GM19193 (cell line): ENCODE data around the gene IL9.

Experiments used
- POLR2A ChIP-seq: IDR thresholded peaks from 4 replicates; pipeline ENCODE4 v1.6.1; 2011; ENCODE audit not compliant: insufficient read depth, insufficient read length; ENCODE audit errors: extremely low read depth

The IL9 gene

DNA sequence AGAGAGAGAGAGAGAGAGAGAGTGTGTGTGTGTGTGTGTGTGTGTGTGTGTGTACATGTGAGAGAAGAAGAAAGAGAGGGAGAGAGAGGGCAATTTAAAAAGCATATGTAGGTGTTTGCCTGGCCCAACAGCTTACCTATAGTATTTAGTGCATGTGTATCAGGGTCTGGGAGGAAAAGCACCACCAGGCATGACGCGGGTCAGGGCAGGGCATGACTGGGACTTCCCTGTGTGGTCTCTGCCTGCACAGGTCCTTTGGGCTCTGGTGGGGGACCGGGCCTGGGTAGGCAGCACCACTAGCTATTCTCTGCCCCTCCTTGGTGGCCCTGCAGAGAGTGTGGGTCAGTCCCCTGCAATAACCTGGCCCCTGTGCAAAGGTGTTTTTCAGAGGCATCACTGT is 16.1 kb downstream of the IL9 start:
- no peak for TF ChIP-seq POLR2A

DNA sequence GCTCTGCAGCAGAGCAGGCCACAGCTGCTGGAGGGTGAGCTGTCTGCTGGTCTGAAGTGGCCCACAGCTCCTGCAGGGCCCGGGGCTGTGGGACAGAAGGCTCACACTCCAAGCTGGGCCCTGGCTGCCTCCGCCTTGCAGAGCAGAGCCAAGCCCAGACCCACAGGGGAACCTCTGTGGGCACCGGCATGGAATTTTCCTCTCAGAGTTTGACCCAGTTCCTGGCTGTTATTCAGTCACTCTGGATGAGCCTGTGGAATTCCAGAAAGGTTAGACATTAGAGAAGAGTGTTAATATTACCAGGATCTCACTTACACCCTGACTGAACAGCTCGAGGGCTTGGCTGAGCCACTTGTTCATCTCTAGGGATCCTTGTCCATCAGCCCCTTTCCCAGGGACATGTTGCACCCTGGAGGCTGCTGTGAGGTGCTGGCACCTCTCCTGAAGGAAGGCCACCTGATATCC is 17.5 kb downstream of the IL9 start:
- no peak for TF ChIP-seq POLR2A

DNA sequence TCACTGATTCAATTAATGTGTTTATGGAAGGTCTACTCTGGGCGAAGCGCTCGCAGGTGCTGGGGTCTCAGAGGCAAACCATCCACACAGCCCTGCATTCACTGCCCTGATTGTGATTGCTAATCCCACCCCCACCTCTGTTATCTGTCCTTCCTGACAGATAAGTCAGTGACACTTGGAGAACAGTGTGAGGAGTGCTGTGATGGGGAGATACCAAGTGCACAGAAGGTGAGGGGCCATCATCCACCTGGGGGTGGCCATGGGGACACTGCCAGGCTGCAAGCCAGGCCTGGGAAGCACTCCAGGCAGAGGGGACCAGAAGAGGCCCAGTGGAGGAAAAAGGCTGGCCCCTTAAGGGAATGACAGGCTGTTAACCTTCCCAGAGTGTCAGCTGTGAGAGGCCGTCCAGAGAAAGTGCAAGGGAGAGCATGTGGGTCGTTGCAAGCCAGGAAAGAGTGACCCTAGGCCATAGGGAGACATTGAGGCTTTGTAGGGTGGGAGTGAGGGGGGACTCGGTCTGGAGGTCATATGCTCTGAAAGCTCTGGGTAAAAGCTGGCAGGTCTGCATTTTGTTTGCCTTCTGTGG is 18.0 kb downstream of the IL9 start:
- TF ChIP-seq POLR2A: no peak

DNA sequence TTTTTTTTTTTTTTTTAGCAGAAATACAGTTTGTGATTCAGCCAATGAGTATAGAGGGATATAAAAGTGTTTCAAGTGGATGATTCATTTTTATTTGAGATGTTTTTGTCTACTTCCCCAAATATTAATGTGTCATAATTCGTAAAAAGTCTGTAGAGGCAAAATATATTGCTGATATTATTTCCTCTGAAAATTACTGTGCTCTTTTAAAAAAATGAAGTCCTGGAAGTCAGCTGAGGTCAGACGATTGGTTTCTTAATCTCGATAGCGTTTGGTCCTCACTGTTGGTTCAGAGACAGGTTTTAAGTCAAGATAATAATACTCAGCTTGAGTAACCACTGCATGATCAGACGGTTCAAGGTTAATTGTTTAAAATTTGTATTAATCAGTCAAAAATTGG is 19.5 kb downstream of the IL9 start:
- no peak for TF ChIP-seq POLR2A

DNA sequence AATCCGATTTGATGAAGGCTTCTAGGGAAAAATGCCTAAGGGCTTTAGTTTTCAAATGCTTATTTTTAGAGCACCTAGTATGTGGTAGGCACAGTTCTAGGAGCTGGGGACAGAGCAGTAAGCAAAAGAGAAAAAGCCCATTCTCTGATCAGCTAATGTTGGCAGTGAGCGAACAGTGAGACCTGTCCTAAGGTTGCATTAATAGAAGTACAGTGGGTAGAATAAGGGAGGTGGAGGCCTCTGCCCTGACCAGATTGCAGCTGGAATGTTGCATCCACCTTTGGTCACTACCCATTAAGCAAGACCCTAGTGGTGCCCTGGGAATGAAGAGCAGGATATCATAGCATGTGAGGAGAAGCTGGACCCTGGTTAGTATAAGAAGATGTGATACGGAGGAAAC is 20.1 kb downstream of the IL9 start:
- no peak for TF ChIP-seq POLR2A

DNA sequence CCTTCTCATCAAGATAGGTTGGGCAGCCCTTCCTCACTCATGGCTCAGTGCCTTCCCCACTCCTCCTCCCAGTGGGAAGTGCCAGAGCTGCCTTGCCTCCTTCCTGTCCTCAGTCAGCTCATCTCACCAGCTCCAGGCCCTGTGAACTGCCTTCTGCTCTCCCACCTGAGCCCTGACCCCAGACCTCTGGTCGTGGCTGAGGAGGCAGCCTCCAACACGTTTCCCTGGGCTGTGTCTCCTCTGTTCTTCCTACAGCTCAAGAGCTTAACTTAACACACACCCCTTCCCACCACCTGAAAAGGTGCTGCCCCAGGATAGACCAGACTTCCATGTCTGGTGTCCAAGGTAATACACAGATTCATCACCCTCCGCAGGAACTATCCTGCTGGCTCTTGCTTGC is 21.2 kb downstream of the IL9 start:
- TF ChIP-seq POLR2A: no peak

DNA sequence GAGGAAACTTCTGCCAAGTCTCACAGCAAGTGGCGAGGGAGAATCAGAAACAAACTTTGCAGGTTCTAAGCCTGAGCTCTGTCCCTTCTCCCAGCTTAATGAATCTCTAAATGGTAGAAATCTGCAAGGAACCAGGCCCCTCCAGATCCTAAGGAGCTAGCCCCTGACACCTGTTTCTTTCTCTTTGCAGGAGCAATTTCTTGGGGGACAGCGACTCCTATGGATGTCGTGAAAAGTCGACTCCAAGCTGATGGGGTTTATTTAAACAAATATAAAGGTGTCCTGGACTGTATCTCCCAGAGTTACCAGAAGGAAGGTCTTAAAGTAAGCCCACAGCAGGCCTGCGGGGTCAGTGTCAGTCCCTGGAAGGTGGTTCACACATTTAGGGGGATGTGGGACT is 21.8 kb downstream of the IL9 start:
- no peak for TF ChIP-seq POLR2A

DNA sequence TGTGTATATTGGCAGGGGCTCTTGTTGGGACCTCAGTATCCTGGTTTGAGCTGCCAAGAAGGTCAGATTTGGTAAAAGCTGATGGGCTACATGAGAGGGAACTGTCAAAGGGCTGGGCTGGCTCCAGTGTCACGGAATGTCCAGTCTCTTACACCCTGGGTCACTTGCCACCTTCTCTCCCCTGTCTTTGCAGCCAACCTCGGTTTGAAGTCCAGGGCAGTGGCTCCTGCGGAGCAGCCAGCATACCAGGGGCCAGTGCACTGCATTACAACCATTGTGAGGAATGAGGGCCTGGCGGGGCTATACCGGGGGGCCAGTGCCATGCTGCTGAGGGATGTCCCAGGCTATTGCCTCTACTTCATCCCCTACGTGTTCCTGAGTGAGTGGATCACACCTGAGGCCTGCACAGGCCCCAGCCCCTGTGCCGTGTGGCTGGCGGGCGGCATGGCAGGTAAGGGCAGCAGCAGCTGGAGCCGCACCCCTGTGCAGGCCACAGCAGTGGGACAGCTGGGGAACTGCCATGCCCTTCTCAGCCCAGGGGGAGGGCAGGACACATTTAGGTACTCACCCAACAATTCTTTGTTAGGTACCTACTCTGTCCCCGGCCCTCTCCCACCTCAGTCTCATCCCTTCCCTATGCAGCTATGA is 24.2 kb downstream of the IL9 start:
- no peak for TF ChIP-seq POLR2A

DNA sequence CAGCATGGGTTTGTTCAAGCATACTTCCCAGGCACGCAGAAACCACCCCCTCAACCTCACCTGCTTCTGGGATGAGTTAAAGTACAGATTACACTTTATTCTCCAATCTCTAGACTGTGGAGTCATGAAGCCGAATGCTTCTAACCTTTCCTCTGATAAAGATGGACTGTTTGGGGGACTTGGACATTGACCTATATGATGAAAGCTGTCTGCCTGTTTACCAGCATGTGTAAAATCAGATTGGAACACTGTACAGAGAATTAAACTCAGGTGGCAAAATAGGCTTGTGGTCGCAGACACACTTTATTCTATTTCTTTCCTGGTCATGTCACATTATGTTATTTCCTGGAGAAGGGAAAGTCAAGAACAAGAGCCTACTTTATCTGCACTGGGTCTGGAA is 25.7 kb downstream of the IL9 start:
- no peak for TF ChIP-seq POLR2A

DNA sequence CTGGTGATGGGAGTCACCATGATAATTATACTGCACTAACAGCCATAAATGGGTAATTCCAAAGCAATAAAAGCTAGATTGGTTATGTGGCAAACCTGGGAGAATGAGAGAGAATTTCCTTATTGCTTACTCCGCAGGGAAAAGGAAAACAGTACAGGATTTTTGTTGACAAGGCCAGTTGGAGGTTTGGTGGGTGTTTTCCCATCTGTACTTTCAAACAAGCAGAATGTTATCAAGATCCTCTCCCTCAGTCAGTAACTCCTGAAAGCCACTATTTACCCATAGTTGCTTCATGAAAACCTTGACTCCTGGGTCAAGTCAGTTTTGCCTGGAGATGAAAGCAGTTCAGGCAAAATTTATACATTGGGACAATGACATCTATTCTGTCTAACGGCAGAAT is 26.4 kb downstream of the IL9 start:
- no peak for TF ChIP-seq POLR2A

DNA sequence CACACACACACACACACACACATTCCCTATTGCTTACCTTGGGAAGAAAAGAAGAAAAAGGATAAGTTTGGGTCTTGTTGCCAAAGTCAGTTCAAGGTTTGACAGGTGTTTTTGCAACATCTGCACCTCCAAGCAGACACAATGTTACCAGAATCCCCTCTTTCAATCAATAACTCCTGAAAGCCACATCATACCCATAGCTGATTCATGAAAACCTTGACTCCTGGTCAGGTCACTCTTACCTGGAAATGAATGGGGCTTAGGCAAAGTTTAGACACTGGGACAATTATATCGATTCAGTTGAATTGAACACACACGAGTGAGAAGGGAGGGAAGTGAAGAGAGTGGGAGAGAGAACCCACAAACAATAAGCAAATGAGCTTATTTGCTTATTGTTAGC is 27.0 kb downstream of the IL9 start:
- TF ChIP-seq POLR2A: no peak

DNA sequence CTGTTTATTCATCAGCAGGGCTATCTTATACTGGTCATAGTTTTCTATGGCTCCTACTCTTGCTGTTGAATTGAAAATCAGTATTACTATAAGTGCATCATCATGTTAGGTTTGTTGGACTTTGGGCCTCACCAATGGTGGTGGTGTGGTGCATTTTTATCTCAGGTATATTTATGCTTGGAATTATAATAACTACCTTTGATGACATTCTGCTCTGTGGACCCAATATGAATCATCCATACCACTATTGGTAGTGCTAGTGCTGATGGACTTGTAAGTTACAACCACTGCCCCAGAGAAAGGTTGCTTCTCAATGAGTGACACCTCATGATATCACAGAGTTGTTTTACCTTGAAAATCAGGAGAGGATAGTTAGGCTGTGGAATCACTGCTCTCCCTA is 28.0 kb downstream of the IL9 start:
- no peak for TF ChIP-seq POLR2A

DNA sequence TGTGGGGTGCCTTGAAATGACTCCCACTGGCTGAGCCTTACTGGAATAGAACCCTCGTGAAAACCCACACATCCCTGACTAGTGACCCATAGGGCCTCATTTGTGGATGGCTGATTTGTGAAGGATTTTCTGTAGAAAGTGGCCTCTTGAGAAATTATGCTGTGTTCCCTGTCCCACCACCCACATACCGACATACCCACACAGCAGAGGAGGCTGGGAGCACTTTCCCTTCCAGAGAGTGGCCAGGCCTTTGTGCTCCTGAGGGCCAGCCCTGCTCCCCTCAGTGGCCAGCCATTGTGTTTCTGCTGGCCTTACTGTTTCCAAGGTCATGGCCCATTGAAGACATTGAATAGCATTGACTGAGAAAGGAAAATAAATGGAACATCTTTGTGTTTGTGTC is 29.6 kb downstream of the IL9 start:
- no peak for TF ChIP-seq POLR2A

DNA sequence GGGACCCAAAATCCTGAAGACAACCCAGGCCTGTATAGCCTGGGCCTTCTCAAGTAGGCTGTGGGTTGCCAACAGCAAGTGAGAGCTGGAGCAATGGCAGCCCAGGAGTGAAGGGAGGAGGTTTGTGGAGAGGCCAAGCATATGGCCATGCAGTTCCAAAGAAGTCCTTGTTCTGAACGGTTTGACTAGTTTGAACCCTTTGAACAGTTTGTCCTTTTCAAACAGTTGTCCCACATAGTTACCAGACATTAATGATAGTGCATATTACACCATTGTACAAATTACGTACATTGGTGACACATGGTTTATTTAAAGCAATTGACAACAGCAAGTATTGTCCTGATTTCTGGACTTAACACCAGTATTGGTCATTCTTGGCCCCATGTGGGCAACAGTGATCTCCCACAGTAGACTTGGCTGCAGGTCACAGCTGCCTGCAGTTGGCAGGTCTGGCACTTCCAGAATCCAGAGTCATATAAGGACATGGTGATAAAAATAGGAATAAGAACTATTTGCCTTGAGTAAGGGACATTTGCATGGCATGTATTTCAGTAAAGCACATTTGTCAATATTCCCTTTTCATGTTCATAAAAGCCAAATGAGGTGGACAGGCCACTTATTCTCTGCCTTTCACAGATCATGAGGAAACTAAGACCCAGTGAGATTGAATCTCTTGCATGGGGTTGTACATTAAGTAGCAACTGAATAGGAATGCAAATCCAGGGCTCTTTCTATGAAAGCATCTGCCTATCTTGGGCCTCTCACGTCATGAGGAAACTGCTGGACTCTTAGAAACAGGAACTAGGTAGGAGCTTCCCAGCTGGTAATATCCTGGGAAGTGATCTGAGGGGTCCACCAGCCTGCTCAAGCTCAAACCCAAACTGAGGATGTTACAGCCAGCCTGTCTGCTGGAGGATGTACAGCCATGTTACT is 30.9 kb downstream of the IL9 start:
- TF ChIP-seq POLR2A: no peak

DNA sequence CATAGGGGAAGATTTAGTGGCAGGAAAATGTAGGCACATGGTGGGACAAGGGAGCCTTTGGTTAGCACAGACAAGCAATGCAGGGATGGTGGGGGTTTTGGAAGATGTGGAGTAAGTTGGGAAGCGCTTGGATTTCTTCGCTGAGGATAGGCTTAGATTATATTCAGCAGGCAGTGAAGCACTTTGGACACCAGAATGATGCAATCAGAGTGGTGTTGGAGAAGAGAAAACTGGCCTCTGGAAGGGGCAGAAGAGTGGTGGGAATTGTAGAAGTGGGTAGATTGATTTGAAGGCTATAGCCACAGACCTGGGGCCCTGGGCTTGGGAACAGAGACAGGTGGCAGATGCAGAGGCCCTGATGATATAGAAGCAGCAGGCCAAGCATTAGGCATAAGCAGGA is 32.9 kb downstream of the IL9 start:
- TF ChIP-seq POLR2A: no peak

DNA sequence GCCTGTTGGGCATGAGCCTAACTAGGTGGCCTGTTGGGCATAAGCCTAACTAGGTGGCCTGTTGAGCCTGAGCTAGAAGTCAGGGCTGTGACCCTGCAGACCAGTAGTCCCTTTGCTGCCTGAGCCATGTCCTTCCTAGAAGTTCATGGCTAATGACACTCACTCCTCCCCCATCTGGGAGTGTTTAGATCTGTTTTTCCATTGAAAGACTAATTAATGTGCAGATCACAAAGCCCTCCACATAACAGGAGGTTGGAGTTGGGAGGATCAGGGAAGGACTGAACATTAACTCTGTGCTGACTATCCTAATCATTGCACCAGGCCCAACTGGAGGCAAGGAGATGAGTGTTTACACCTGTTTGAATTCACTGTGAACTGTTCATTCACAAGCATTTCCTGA is 33.6 kb downstream of the IL9 start:
- TF ChIP-seq POLR2A: no peak
